Tibial artery (tissue), 4 donors: Measurements from ENCODE around the gene MYMK.

Experiments used
- DNase-seq, 2 donors: peaks; one replicate each; pipeline ENCODE4 v3.0.0-alpha.2; 2019
- H3K27ac ChIP-seq, 2 donors: fragments of 200-600 bp; sonication (generic) in 1 of 2; 1 replicate in 1 of 2; 2 replicates in 1 of 2; pipeline ENCODE4 v1.5.1; 2018 to 2019; ENCODE audit warnings: mild to moderate bottlenecking in 1 of 2
- H3K27me3 ChIP-seq, 2 donors: fragments of 200-600 bp; sonication (generic) in 1 of 2; one replicate each; pipeline versions ENCODE4 v1.5.1 to v1.6.0; 2016 to 2019
- H3K36me3 ChIP-seq, 3 donors: fragments of 200-600 bp; sonication (generic) in 2 of 3; one replicate each; pipeline ENCODE4 v1.5.1; 2016 to 2019; ENCODE audit warnings: mild to moderate bottlenecking in 2 of 3
- H3K4me1 ChIP-seq, 4 donors: fragments of 200-600 bp; sonication (generic) in 2 of 4; 1 replicate in 3 of 4; 2 replicates in 1 of 4; pipeline ENCODE4 v1.5.1; 2016 to 2019
- H3K4me3 ChIP-seq, 2 donors: fragments of 200-600 bp; sonication (generic) in 1 of 2; 1 replicate in 1 of 2; 2 replicates in 1 of 2; pipeline ENCODE4 v1.5.1; 2018 to 2019; ENCODE audit warnings: mild to moderate bottlenecking in 2 of 2
- H3K9me3 ChIP-seq, 3 donors: fragments of 200-600 bp; sonication (generic) in 1 of 3; one replicate each; pipeline ENCODE4 v1.5.1; 2016 to 2019
- intact Hi-C: fragments of 100-400 bp; cut with DNase I; formaldehyde crosslinking; loops from one replicate; pipeline ENCODE4 v1.15.0; 2023; ENCODE audit warnings: low total_unique reads
- TF ChIP-seq, protein P1 (sequence below), 2 experiments: fragments of 200-600 bp in 1 of 2; fragments of 450-650 bp in 1 of 2; IDR thresholded peaks; one replicate each; pipeline ENCODE4 v1.5.1; 2017 to 2019; ENCODE audit warnings: antibody characterized with exemption in 2 of 2, mild to moderate bottlenecking in 1 of 2, moderate library complexity in 1 of 2

MYMK gene

DNA sequence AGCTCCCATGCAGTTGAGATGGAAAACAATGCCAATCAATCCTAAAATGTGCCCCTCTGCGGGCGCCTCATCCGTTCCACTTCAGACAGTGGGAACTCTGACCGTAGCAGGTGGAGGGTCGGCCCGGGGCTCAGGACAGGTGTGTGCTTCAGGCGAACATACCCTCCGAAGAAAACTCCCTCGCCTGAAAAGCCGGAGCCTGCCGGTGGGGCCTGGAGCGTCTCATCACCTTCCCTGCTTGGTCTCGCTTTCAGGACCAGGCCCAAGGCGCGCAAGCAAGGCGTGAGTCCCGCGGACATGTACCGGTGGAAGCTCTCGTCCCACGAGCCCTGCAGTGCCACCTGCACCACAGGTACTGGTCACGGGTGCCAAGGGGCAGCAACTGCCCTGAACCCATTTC is 36.2 kb upstream of the MYMK start:
- Histone ChIP-seq H3K27me3 (peaks cover 0 to 57% of the 10 kb centered on the region in 2 donors), H3K9me3 (no peaks in the 10 kb centered on the region), H3K36me3 (no peaks in the 10 kb centered on the region), H3K4me1 (peaks cover 0 to 32% (median 11%) of the 10 kb centered on the region in 4 donors), H3K27ac (no peak overlapping the region), H3K4me3 (no peak overlapping the region)
- DNase-seq, result no peak
- TF ChIP-seq, protein P1, sequence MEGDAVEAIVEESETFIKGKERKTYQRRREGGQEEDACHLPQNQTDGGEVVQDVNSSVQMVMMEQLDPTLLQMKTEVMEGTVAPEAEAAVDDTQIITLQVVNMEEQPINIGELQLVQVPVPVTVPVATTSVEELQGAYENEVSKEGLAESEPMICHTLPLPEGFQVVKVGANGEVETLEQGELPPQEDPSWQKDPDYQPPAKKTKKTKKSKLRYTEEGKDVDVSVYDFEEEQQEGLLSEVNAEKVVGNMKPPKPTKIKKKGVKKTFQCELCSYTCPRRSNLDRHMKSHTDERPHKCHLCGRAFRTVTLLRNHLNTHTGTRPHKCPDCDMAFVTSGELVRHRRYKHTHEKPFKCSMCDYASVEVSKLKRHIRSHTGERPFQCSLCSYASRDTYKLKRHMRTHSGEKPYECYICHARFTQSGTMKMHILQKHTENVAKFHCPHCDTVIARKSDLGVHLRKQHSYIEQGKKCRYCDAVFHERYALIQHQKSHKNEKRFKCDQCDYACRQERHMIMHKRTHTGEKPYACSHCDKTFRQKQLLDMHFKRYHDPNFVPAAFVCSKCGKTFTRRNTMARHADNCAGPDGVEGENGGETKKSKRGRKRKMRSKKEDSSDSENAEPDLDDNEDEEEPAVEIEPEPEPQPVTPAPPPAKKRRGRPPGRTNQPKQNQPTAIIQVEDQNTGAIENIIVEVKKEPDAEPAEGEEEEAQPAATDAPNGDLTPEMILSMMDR (IDR thresholded peaks at IDR 0.05), result no peak
- intact Hi-C loops, result no loop called here

DNA sequence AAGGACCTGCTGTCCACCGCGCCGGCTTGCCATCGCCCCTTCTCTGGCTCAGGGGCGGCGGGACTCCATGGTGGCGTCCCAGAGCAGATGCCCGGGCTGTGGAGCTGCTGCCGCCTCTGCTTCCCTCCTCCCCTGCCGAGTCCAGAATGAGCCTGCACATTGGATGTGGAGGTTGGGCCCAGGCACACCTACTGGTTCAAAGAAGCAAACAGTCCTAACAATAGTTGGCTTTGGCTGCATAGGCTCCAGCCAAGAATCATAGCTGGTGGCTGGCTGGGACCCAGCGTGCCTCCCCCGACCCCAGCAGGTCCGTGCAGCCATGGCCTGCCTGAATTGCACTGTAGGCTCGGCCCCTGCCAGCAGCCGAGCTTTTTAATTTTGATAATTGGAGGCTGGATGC is 35.6 kb upstream of the MYMK start:
- DNase-seq, result no peak
- H3K4me1 ChIP-seq, result peaks cover 0 to 25% (median 11%) of the 10 kb centered on the region in 4 donors

DNA sequence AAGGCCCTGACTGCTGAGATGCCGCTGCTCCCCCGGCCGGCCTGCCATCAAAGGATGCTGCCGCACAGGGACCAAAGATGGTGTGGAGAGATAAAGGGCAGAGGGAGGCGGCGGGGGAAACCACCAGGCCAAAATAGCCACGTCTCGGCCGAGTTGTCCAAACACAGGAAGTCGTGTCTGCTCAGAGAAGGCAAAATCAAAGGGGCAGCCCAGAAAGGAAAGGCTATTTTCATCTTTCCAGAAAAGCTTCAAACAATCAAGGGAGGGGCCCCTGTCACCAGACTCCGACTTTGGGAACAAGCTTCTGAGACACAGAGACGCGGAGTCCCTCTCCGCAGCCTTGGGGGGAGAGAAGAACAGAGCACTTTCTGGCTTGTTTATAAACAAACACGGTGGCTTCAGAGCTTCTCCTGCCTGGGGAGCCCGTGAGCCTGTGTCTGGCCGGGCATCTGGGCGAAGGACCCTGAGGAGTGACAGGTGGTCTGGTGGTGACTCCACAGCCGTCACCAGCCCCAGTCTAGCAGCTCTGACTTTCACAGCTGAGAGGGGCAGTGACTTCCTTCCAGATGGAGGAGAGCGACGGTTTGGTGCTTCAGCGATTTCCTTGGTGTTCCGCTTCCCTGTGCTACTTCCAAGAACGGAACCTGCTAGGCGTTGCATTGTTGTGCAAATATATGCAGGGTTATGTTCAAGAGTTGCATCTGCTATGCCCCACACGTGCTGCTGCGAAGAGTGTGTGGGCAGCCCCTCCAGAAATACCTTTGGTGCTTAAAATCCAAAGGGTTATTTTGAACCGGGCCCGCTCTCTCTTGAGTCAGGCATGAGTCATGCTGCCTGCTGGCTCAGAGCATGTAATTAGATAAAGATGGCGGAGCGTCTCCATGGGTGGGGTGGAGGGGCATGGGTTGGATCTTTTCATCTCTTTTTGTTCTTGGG is 33.7 kb upstream of the MYMK start:
- H3K4me3 ChIP-seq, result no peak overlapping the region

More for the DNA sequence above, 35.6 kb upstream of the MYMK start:
- Histone ChIP-seq H3K4me3 (no peak overlapping the region), H3K36me3 (no peaks in the 10 kb centered on the region), H3K27ac (no peak overlapping the region), H3K27me3 (peaks cover 0 to 57% of the 10 kb centered on the region in 2 donors), H3K9me3 (no peaks in the 10 kb centered on the region)
- intact Hi-C loops, result no loop called here
- TF ChIP-seq, protein P1 (IDR thresholded peaks at IDR 0.05), result no peak

DNA sequence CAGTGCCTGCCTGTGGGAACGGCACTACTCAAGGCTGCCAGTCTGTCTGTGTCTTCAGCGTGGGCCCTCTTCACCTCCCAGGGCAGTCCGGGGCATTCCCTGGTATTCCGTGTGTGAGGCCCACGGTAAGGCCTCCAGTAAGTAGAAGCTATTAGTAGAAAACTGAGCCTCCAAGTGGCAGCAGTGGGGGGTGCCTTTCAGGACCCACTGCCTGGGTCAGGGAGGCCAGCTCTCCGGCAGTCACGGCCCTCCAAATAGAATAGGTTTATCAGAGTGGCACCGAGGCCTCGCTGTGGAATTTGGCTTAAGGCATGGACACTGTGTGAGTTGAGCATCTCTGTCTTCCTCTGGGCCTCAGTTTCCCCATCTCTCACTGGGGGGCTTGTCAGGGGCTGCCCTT is 32.8 kb upstream of the MYMK start:
- DNase-seq, result no peak
- peaks cover 0 to 56% of the 10 kb centered on the region in 2 donors for H3K27me3 ChIP-seq
- intact Hi-C loops, result no loop called here
- H3K9me3 ChIP-seq, result no peaks in the 10 kb centered on the region
- TF ChIP-seq, protein P1 (IDR thresholded peaks at IDR 0.05), result no peak
- H3K4me3 ChIP-seq, result no peak overlapping the region
- H3K36me3 ChIP-seq, result no peaks in the 10 kb centered on the region
- H3K4me1 ChIP-seq, result peaks cover 0 to 14% (median 6%) of the 10 kb centered on the region in 4 donors
- H3K27ac ChIP-seq, result no peak overlapping the region

More for the DNA sequence above, 33.7 kb upstream of the MYMK start:
- Histone ChIP-seq H3K36me3 (no peaks in the 10 kb centered on the region), H3K27me3 (peaks cover 0 to 59% of the 10 kb centered on the region in 2 donors), H3K9me3 (no peaks in the 10 kb centered on the region), H3K4me1 (peaks cover 0 to 21% (median 10%) of the 10 kb centered on the region in 4 donors), H3K27ac (no peak overlapping the region)
- no peak for DNase-seq
- TF ChIP-seq, protein P1 (IDR thresholded peaks at IDR 0.05), result no peak
- intact Hi-C loops, result no loop called here

DNA sequence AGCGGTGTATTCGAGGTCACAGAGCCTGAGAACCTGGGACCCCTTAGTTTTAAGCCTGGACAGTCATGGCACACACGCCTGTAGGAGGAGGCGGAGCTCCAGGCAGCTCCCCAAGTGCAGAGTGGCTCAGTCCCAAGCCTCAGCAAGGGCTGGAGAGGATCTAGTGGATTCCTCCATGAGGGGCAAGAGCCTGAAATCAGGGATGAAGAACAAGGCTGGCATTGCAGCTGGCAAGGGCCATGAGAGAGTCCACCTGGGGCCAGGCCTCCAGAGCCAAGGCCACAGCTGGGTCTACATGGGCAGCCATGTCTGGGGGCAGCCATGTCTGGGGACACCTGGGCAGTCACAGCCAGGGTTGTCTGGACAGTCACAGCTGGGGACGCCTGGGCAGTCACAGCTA is 31.6 kb upstream of the MYMK start:
- H3K27ac ChIP-seq, result no peak overlapping the region
- peaks cover 0 to 14% (median 6%) of the 10 kb centered on the region in 4 donors for H3K4me1 ChIP-seq
- no peak overlapping the region for H3K4me3 ChIP-seq
- intact Hi-C loops, result no loop called here
- H3K27me3 ChIP-seq, result peaks cover 0 to 48% of the 10 kb centered on the region in 2 donors
- TF ChIP-seq, protein P1 (IDR thresholded peaks at IDR 0.05), result no peak
- H3K9me3 ChIP-seq, result no peaks in the 10 kb centered on the region
- no peak for DNase-seq
- H3K36me3 ChIP-seq, result no peaks in the 10 kb centered on the region
